T1000 (cell line): Measurements from ENCODE around the gene CACNA1C.

Experiments used
- DNase-seq: peaks from one replicate; lab custom pipeline; 2025; ENCODE audit warnings: mixed read lengths; lab: John Stamatoyannopoulos, UW

The CACNA1C gene

GRCh38 chr12:2322554-2323120 is 269.9 kb downstream of the CACNA1C start:
- no peak for DNase-seq

GRCh38 chr12:2323532-2324255 is 270.9 kb downstream of the CACNA1C start:
- DNase-seq, result no peak

- no peak for DNase-seq
Observed at GRCh38 chr12:2324387-2324786, 271.6 kb downstream of the CACNA1C start.

GRCh38 chr12:2325519-2325918 is 272.7 kb downstream of the CACNA1C start:
- DNase-seq, result no peak

- no peak for DNase-seq
Observed at GRCh38 chr12:2326470-2326869, 273.7 kb downstream of the CACNA1C start.

GRCh38 chr12:2328661-2329060 is 275.9 kb downstream of the CACNA1C start:
- no peak for DNase-seq

GRCh38 chr12:2329661-2330210 is 276.9 kb downstream of the CACNA1C start:
- no peak for DNase-seq

- no peak for DNase-seq
Observed at GRCh38 chr12:2332236-2332635, 279.4 kb downstream of the CACNA1C start.

- peak; percentile 38 for DNase-seq
Observed at GRCh38 chr12:2332947-2333346, 280.2 kb downstream of the CACNA1C start.

GRCh38 chr12:2333491-2334195 is 280.9 kb downstream of the CACNA1C start:
- DNase-seq, result no peak

- DNase-seq, result no peak
Observed at GRCh38 chr12:2334271-2334670, 281.5 kb downstream of the CACNA1C start.

- DNase-seq, result no peak
Observed at GRCh38 chr12:2334689-2335088, 281.9 kb downstream of the CACNA1C start.

- DNase-seq, result no peak
Observed at GRCh38 chr12:2335109-2335508, 282.3 kb downstream of the CACNA1C start.

- DNase-seq, result no peak
Observed at GRCh38 chr12:2335513-2335912, 282.7 kb downstream of the CACNA1C start.

GRCh38 chr12:2335916-2336315 is 283.1 kb downstream of the CACNA1C start:
- DNase-seq, result no peak

- peak; percentile 79 for DNase-seq
Observed at GRCh38 chr12:2336409-2336829, 283.6 kb downstream of the CACNA1C start.

GRCh38 chr12:2337031-2338010 is 284.5 kb downstream of the CACNA1C start:
- DNase-seq, result no peak

GRCh38 chr12:2338381-2338780 is 285.6 kb downstream of the CACNA1C start:
- no peak for DNase-seq

GRCh38 chr12:2338991-2339431 is 286.2 kb downstream of the CACNA1C start:
- DNase-seq, result peak; percentile 47

- no peak for DNase-seq
Observed at GRCh38 chr12:2341051-2341751, 288.4 kb downstream of the CACNA1C start.

GRCh38 chr12:2341871-2342270 is 289.1 kb downstream of the CACNA1C start:
- peak; percentile 31 for DNase-seq
